Measurements from ENCODE around the gene DSG1.
"Not testable (repeated sequence)": the region's sequence is repeated elsewhere in the genome, so short reads cannot be mapped to it uniquely, and the experiment has no call there.

The DSG1 gene

GRCh38 chr18:31317860-31318259, at the start of gene DSG1:
DSG1 (plus strand) TSS chr18:31318160; CDS start chr18:31318301, 141 bp downstream.
- no peak for DNase-seq

GRCh38 chr18:31268985-31269406, 49.0 kb upstream of the DSG1 start:
- no peak for DNase-seq

- DNase-seq = no peak
Observed at GRCh38 chr18:31269566-31269965, 48.4 kb upstream of the DSG1 start.

GRCh38 chr18:31270578-31270977, 47.4 kb upstream of the DSG1 start:
- no peak for DNase-seq

DNA sequence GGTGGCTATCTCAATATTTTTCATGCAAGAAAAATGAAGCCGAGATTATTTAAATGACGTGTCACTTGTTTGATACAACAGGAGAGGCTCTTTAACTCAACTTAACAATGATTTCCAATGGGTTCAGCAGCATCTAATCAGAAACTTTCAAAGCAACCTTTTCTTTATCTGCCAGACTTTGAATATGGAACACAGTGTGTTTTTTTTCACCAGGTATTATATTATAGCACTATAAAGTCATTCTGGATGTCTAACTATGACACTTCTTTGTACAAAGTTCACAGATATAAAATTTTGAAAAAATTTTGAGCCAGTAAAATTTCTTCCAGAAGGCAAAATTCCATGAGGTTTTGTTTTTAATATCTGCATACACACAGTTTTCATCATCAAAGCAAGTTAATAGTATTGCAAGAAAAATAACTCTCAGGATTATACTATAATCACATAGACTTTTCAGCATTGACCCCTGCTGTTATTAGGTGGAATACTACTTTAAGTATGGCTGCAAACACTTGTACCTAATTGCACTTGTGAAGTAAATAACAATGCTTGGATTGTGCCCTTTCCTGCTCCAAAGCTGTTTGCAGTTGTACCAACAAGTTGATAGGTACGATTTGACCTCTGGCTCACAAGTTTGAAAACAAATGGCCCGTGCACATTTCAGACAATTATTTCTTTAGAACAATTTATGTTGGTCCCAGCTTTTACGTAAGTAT, 44.0 kb upstream of the DSG1 start:
- DNase-seq = no peak

GRCh38 chr18:31274931-31275330, 43.0 kb upstream of the DSG1 start:
- DNase-seq = no peak

GRCh38 chr18:31275722-31276463, 42.1 kb upstream of the DSG1 start:
- DNase-seq = no peak

DNA sequence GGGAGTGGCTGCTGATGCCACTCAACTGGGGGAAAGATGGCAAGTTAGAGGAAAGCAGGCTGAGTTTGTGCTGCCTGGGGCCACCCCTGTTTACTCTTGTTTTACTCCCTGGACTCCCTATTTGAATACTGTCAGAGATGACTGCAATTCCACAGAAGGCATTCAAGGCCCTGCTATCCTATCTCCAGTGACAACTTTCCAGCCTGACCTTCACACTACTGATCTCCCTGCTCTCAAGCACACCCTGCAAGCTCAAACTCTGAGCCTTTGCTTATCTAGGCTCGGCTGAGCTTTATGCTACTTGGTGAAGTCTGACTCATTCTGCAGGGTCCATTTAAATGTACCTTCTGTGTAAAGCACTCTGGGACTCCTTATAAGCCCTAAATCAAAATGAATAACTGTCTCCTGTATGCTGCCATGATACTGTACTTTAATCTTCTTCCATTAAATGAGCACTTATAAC, 39.3 kb upstream of the DSG1 start:
- DNase-seq = no peak

- DNase-seq = no peak
Observed at GRCh38 chr18:31280502-31280901, 37.5 kb upstream of the DSG1 start.

GRCh38 chr18:31281437-31281836, 36.5 kb upstream of the DSG1 start:
- DNase-seq = no peak

DNA sequence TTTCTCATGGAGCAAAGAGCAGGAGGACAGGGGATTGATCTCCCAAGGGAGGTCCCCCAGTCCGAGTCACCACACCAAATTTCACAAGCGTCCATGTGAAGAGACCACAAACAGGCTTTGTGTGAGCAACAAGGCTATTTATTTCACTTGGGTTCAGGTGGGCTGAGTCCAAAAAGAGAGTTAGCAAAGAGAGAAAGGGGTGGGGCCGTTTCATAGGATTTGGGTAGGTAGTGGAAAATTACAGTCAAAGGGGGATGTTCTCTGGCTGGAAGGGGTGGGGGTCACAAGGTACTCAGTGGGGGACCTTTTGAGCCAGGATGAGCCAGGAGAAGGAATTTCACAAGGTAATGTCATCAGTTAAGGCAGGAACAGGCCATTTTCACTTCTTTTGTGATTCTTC, 28.5 kb upstream of the DSG1 start:
- DNase-seq = not testable (repeated sequence)

DNA sequence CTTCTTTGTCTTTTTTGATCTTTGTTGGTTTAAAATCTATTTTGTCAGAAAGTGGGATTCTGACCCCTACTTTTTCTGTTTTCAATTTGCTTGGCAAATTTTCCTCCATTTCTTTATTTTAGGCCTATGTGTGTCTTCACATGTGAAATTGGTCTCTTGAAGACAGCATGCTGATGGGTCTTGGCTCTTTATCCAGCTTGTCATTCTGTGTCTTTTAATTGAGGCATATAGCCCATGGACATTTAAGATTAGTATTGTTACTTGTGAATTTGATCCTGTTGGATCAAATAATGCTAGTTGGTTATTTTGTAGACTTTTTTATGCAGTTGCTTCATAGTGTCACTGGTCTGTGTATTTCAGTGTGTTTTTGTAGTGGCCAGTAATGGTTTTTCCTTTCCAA, 26.3 kb upstream of the DSG1 start:
- DNase-seq = no peak

- no peak for DNase-seq
Observed at GRCh38 chr18:31294199-31294747, 23.7 kb upstream of the DSG1 start.

- no peak for DNase-seq
Observed at GRCh38 chr18:31297248-31297647, 20.7 kb upstream of the DSG1 start.

- no peak for DNase-seq
Observed at GRCh38 chr18:31301201-31301655, 16.7 kb upstream of the DSG1 start.

GRCh38 chr18:31302991-31303390, 15.0 kb upstream of the DSG1 start:
- DNase-seq = no peak

- no peak for DNase-seq
Observed at GRCh38 chr18:31303771-31304170, 14.2 kb upstream of the DSG1 start.

DNA sequence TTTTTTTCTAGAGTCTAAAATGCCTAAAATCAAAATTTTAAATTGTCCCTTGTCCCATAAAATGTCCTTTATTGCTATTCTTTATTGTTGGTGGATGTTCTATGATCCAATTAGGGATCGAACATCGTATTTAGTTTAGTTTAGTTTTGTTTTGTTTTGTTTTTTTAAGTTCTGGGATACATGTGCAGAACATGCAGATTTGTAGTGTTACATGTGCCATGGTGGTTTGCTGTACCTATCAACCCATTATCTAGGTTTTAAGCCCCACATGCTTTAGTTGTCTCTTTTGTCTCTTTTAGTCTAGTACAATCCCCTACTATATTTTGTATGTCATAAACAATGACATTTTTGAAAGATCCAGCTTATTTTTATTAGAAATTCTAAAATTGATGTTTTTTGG, 8.8 kb upstream of the DSG1 start:
- no peak for DNase-seq

GRCh38 chr18:31316974-31317373, 986 bp upstream of the DSG1 start:
- DNase-seq = no peak

DNA sequence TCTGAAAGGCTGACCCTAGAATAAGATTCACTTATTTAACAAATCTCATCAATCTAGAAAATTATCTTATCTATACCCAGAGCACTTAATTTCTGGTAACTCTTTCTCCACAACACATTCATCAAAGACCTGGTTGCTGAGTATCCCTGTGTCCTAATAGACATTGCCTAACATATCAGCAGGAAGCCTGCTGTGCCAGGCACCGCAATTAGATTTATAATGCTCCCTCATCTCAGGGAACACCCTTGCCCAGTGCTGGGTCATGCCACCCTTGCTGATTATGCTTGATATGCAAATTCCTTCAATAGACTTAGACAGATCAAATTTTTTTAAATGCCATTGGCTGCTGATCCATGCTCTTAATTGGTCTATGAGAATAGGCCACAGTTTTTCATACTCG, 3.8 kb downstream of the DSG1 start:
- no peak for DNase-seq

DNA sequence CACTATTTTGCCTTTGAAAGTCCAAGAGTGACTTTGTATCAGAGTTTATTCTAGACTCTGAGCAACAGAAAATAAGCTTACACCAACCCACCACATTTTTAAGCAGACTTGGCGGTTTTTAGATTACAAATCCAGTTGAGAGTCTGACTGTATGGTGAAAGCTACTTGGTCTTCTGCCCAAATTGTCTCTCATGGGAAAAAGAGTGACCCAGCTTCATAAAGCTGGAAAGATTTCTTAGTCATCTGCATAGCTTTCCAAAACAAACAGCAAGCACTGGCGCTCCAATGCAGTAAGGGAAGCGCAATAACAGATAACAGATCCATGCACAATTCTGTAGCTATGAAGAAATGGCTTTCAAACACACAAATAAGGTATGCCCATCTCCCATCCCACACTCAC, 7.1 kb downstream of the DSG1 start:
- DNase-seq = no peak

DNA sequence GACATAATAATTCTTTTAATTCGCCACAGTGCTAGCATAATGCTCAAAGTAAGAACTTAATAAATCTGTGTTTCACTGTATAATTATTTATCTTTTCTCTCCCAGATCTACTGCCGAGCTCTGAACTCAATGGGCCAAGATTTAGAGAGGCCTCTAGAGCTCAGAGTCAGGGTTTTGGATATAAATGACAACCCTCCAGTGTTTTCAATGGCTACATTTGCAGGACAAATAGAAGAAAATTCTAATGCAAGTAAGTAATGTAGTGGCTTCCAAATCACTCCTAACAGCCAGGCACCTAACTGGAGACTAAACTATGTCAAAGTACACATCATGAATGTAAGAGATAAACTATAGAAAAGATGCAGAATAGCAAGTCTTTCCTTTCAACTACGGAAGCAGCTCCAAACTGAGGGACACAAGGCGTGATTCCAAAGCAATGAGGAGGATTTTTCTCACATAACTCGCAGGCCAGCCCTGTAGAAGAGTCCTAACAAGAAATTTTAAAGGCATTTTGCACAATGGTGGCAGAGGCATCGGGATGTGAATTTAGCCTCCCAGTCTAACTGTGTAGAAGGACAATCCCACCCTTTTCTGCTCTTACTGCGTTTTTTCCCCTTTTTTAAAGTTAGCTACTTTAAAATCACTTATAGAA, 12.0 kb downstream of the DSG1 start:
- no peak for DNase-seq

DNA sequence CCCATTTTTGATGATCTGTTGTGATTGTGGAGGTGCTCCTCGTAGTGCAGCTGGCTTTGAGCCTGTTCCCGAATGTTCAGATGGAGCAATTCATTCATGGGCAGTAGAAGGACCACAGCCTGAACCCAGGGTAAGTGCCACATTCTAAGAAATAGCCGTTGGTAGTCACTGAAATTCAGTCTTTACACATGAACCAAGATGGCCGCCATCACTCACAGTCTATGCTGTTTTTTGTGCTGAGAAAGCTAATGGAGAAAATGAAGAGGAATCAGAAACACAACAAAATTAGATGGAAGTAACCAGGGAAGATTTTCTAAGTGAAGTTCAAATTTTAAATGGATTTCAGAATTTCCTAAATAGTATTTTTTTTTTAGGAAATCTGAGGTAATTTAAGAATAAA, 25.5 kb downstream of the DSG1 start:
- no peak for DNase-seq

DNA sequence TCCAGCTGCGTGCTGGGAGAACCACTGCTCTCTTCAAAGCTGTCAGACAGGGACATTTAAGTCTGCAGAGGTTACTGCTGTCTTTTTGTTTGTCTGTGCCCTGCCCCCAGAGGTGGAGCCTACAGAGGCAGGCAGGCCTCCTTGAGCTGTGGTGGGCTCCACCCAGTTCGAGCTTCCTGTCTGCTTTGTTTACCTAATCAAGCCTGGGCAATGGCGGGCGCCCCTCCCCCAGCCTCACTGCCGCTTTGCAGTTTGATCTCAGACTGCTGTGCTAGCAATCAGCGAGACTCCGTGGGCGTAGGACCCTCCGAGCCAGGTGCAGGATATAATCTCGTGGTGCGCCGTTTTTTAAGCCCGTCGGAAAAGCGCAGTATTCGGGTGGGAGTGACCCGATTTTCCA, 35.4 kb downstream of the DSG1 start:
- not testable (repeated sequence) for DNase-seq
